Kidney (tissue), 14 donors: ENCODE measurements around the gene FHOD1. TPM values are rescaled to one million over a fixed set of nuclear protein-coding genes. Genes with fewer than 3 reads are reported as not detected.

Source experiments
- DNase-seq, 5 donors: peaks; one replicate each; pipeline ENCODE4 v3.0.0-alpha.2; 2013 to 2020
- FAIRE-seq: peaks from 2 replicates; lab custom pipeline; 2012; peaks lifted over from hg19 to GRCh38; lab: Jason Lieb, UNC
- H3K27ac ChIP-seq, 2 donors: one replicate each; pipeline ENCODE4 v1.7.0; 2013; ENCODE audit warnings: low read depth in 2 of 2, low read length in 2 of 2, inconsistent platforms in 1 of 2
- H3K27me3 ChIP-seq: one replicate; pipeline ENCODE4 v1.7.1; 2013; ENCODE audit warnings: low read length, inconsistent platforms; ENCODE audit not compliant: control insufficient read depth, insufficient read depth
- H3K36me3 ChIP-seq, 3 donors: one replicate each; pipeline versions ENCODE4 v1.7.0 to v1.7.1; 2013; ENCODE audit warnings: low read length in 3 of 3, control low read depth in 1 of 3, inconsistent platforms in 1 of 3; ENCODE audit not compliant: insufficient read depth in 3 of 3, control insufficient read depth in 2 of 3
- H3K4me1 ChIP-seq, 3 donors: one replicate each; pipeline versions ENCODE4 v1.7.0 to v1.7.1; 2013; ENCODE audit warnings: low read length in 3 of 3, inconsistent platforms in 1 of 3, low read depth in 1 of 3; ENCODE audit not compliant: control insufficient read depth in 2 of 3, insufficient read depth in 2 of 3
- H3K4me3 ChIP-seq, 3 donors: one replicate each; pipeline versions ENCODE4 v1.7.0 to v1.8.1; 2013; ENCODE audit warnings: low read length in 3 of 3, control low read depth in 1 of 3, inconsistent platforms in 1 of 3
- H3K9ac ChIP-seq, 3 donors: one replicate each; pipeline versions ENCODE4 v1.7.0 to v1.7.1; 2013; ENCODE audit warnings: low read length in 3 of 3, control low read depth in 1 of 3, inconsistent platforms in 1 of 3
- H3K9me3 ChIP-seq, 3 donors: one replicate each; pipeline versions ENCODE4 v1.7.0 to v1.7.1; 2013; ENCODE audit warnings: low read length in 3 of 3, control low read depth in 1 of 3, inconsistent platforms in 1 of 3; ENCODE audit not compliant: control insufficient read depth in 2 of 3, insufficient read depth in 1 of 3
- CTCF ChIP-seq: IDR thresholded peaks from 3 replicates; pipeline ENCODE4 v1.5.1; 2012; ENCODE audit warnings: mild to moderate bottlenecking, moderate library complexity, borderline replicate concordance; ENCODE audit not compliant: insufficient read depth; ENCODE audit errors: extremely low read depth
- intact Hi-C: fragments of 100-400 bp; cut with DNase I; formaldehyde crosslinking; loops from one replicate; pipeline ENCODE4 v1.11.1; 2022
- polyA plus RNA-seq: library from polyadenylated mRNA; stranded (reverse); fragments of 350-450 nt; fragmentation: Illumina TruSeq; extraction: RNeasy Lipid Tissue Mini Kit (QIAGEN cat#74804); gene quantifications from one replicate; pipeline ENCODE4 v1.2.3, GENCODE V29; 2014; ENCODE audit warnings: low read depth, low replicate concordance; ENCODE audit not compliant: insufficient read depth
- total RNA-seq: library from RNA; stranded (reverse); fragmentation: NEBNext Ultra II Directional; extraction: Animal tissue kit (Norgen Biotek cat#: 25700); gene quantifications from one replicate; pipeline ENCODE4 v1.2.1, GENCODE V29; 2021
- donor health status: control.
- donor health status: control.
- donor health status: control.
- donor health status: control.
- donor health status: control.
- donor health status: DM: yes; HTN: yes; CAD: no.
- donor health status: Normal renal cell carcinoma (clear cell type).

FHOD1 gene
- total and polyA plus RNA-seq, 2 donors from 2014 or later: 21.0 to 30.4 TPM

GRCh38 chr16:67283039-67283825 lies 36.0 kb upstream of the FHOD1 start:
- no peak overlapping the region for H3K4me3 ChIP-seq
- H3K9ac ChIP-seq: no peak overlapping the region
- H3K36me3 ChIP-seq: no peaks in the 10 kb centered on the region
- intact Hi-C loops: no loop called here
- H3K27me3 ChIP-seq: no peaks in the 10 kb centered on the region
- DNase-seq (no peak), FAIRE-seq (no peak)
- H3K27ac ChIP-seq: no peak overlapping the region
- peaks cover 0 to 2% (median 0%) of the 10 kb centered on the region in 3 donors for H3K4me1 ChIP-seq
- H3K9me3 ChIP-seq: no peaks in the 10 kb centered on the region
- no peak for TF ChIP-seq CTCF

- H3K27ac ChIP-seq: no peak overlapping the region
- TF ChIP-seq CTCF: no peak
- DNase-seq (no peak), FAIRE-seq (no peak)
- intact Hi-C loops: no loop called here
- H3K4me1 ChIP-seq: peaks cover 0 to 2% (median 0%) of the 10 kb centered on the region in 3 donors
- H3K27me3 ChIP-seq: no peaks in the 10 kb centered on the region
- no peak overlapping the region for H3K4me3 ChIP-seq
- H3K9ac ChIP-seq: no peak overlapping the region
- H3K9me3 ChIP-seq: no peaks in the 10 kb centered on the region
- no peaks in the 10 kb centered on the region for H3K36me3 ChIP-seq
Measured at GRCh38 chr16:67282447-67282805, 35.1 kb upstream of the FHOD1 start.

GRCh38 chr16:67281536-67282446 lies 34.5 kb upstream of the FHOD1 start:
- intact Hi-C loops: no loop called here
- no peak for TF ChIP-seq CTCF
- H3K27me3 ChIP-seq: no peaks in the 10 kb centered on the region
- FAIRE-seq: no peak
- no peak overlapping the region for H3K4me3 ChIP-seq
- no peaks in the 10 kb centered on the region for H3K36me3 ChIP-seq
- peaks cover 0 to 2% (median 0%) of the 10 kb centered on the region in 3 donors for H3K4me1 ChIP-seq
- H3K9me3 ChIP-seq: no peaks in the 10 kb centered on the region
- DNase-seq: no peak
- no peak overlapping the region for H3K27ac ChIP-seq
- no peak overlapping the region for H3K9ac ChIP-seq
